ENCODE results near the gene EPS8L3. TPM values are rescaled to one million over a fixed set of nuclear protein-coding genes. Genes with fewer than 3 reads are reported as not detected.
A peak's percentile ranks its signal among the peaks of the same experiment; 100 is the strongest.
"Not testable (repeated sequence)": the region's sequence is repeated elsewhere in the genome, so short reads cannot be mapped to it uniquely, and the experiment has no call there.

Gene EPS8L3
- total RNA-seq, 4 donors from 2014 or later = not detected

GRCh38 chr1:109802901-109803561 lies 39.3 kb upstream of the EPS8L3 start:
- H3K4me3 ChIP-seq = no peak overlapping the region
- 31% methylated on average over 2 of the region's 5 CpGs for WGBS
- H3K36me3 ChIP-seq = no peaks in the 10 kb centered on the region
- TF ChIP-seq POLR2A (IDR thresholded peaks at IDR 0.05) (no peak), POLR2AphosphoS5 (IDR thresholded peaks at IDR 0.05) (no peak), CTCF (IDR thresholded peaks at IDR 0.05) (no peak), EP300 (IDR thresholded peaks at IDR 0.05) (no peak)
- peak overlapping the region; percentile 45 for H3K27ac ChIP-seq
- H3K9me3 ChIP-seq = no peaks in the 10 kb centered on the region
- DNase-seq (ENCODE audit: low spot score in 2 of 2) = peak in 1 of 2 donors; percentile 57
- peaks cover 29% of the 10 kb centered on the region for H3K4me1 ChIP-seq
- no peaks in the 10 kb centered on the region for H3K27me3 ChIP-seq

DNA sequence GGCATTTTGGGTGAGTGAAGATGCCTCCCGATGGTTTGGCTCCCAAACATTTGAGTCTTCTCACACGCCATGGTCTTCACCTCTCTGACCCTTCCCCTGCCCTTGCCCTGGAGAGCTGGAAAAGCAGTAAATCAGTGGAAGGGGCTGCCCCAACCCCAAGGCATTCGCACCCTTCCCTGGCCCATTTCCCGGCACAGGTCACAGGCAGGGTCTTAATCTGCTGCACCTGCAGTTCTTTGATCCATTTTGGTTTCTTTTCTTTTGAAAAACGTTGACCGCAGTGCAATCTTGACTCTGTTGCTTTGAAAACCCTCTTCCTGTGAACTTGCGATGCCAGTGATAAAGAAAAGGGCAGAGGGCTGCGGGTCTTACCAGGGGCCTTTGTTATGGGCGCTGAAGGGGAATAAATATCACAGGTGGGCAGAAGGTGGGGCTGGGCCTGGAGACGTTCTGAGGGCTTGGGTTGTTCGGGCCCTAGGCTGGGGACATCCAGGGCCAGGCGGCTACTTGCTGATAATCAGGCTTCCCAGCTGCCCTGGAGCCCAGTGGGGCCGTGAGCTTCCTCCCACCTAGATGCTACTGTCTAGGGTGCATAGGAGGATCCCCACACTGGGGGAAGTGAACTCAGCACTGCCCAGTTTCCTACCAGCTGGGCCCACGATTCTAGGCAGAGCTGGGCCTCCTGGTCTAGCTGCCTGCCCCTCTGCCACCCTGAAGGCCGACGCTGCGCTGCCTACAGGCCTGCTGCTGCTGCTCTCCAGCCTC lies 38.6 kb upstream of the EPS8L3 start:
- Histone ChIP-seq H3K4me3 (no peak overlapping the region), H3K27ac (peak overlapping the region; percentile 45), H3K27me3 (no peaks in the 10 kb centered on the region), H3K9me3 (no peaks in the 10 kb centered on the region), H3K4me1 (peaks cover 31% of the 10 kb centered on the region), H3K36me3 (no peaks in the 10 kb centered on the region)
- 83% methylated on average over 15 of the region's 17 CpGs for WGBS
- peak in 1 of 2 donors; percentile 73 for DNase-seq (ENCODE audit: low spot score in 2 of 2)
- no peak for TF ChIP-seq POLR2A (IDR thresholded peaks at IDR 0.05)
- TF ChIP-seq POLR2AphosphoS5 (IDR thresholded peaks at IDR 0.05) = no peak
- TF ChIP-seq CTCF (IDR thresholded peaks at IDR 0.05) = no peak
- no peak for TF ChIP-seq EP300 (IDR thresholded peaks at IDR 0.05)

GRCh38 chr1:109801791-109802135 lies 38.0 kb upstream of the EPS8L3 start:
- H3K9me3 ChIP-seq = no peaks in the 10 kb centered on the region
- H3K4me3 ChIP-seq = no peak overlapping the region
- no peak overlapping the region for H3K27ac ChIP-seq
- DNase-seq (ENCODE audit: low spot score in 2 of 2) = peak in 1 of 2 donors; percentile 67
- H3K36me3 ChIP-seq = no peaks in the 10 kb centered on the region
- no peaks in the 10 kb centered on the region for H3K27me3 ChIP-seq
- TF ChIP-seq POLR2A (IDR thresholded peaks at IDR 0.05) (no peak), POLR2AphosphoS5 (IDR thresholded peaks at IDR 0.05) (no peak), EP300 (IDR thresholded peaks at IDR 0.05) (no peak), CTCF (IDR thresholded peaks at IDR 0.05) (no peak)
- 83% methylated on average over 3 of the region's 3 CpGs for WGBS
- peaks cover 32% of the 10 kb centered on the region for H3K4me1 ChIP-seq

GRCh38 chr1:109800291-109800690 lies 36.6 kb upstream of the EPS8L3 start:
- no peaks in the 10 kb centered on the region for H3K27me3 ChIP-seq
- H3K9me3 ChIP-seq = no peaks in the 10 kb centered on the region
- H3K27ac ChIP-seq = no peak overlapping the region
- H3K36me3 ChIP-seq = no peaks in the 10 kb centered on the region
- peaks cover 28% of the 10 kb centered on the region for H3K4me1 ChIP-seq
- no peak overlapping the region for H3K4me3 ChIP-seq
- DNase-seq (ENCODE audit: low spot score in 2 of 2) = no peak
- TF ChIP-seq POLR2AphosphoS5 (IDR thresholded peaks at IDR 0.05) (no peak), CTCF (IDR thresholded peaks at IDR 0.05) (no peak), POLR2A (IDR thresholded peaks at IDR 0.05) (no peak), EP300 (IDR thresholded peaks at IDR 0.05) (no peak)

- Histone ChIP-seq H3K27ac (no peak overlapping the region), H3K9me3 (no peaks in the 10 kb centered on the region), H3K27me3 (no peaks in the 10 kb centered on the region), H3K4me1 (peaks cover 31% of the 10 kb centered on the region), H3K36me3 (no peaks in the 10 kb centered on the region), H3K4me3 (no peak overlapping the region)
- no peak for DNase-seq (ENCODE audit: low spot score in 2 of 2)
- TF ChIP-seq POLR2AphosphoS5 (IDR thresholded peaks at IDR 0.05) (no peak), CTCF (IDR thresholded peaks at IDR 0.05) (no peak), POLR2A (IDR thresholded peaks at IDR 0.05) (no peak), EP300 (IDR thresholded peaks at IDR 0.05) (no peak)
- WGBS = 54% methylated on average over 1 of the region's 1 CpG
Observed at GRCh38 chr1:109799445-109799844, 35.7 kb upstream of the EPS8L3 start.

GRCh38 chr1:109797303-109797595 lies 33.5 kb upstream of the EPS8L3 start:
- H3K27ac ChIP-seq, H3K9me3 ChIP-seq, H3K27me3 ChIP-seq, H3K4me3 ChIP-seq, H3K36me3 ChIP-seq: not testable (repeated sequence)
- WGBS = 87% methylated on average over 5 of the region's 5 CpGs
- H3K4me1 ChIP-seq = peaks cover 37% of the 10 kb centered on the region
- peak in 1 of 2 donors; percentile 21 for DNase-seq (ENCODE audit: low spot score in 2 of 2)

Measured in suprapubic skin (tissue), 4 donors.